ENCODE data around the gene SLC5A8.

Gene SLC5A8

DNA sequence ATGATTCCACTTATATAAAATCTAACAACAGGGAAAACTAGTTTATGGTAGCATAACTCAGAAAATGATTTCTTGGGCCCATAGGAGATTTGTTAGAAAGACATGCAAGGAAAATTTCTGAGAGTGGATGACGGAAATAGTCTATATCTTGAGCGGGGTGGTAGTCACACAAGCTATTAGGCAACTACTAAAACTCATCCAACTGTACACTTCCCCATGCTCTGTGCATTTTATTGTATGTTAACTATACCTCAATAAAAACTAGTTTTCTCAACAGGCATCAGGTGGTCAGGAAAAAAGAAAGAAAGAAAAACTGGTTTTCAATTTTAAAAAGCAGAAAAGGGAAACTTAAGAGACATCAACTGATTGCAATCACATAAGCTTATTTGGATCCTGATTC lies 9.9 kb downstream of the SLC5A8 start:
- Mint-ChIP-seq H3K4me1 (no peaks in the 10 kb centered on the region), H3K4me3 (no peak overlapping the region), H3K27ac (no peak overlapping the region), H3K27me3 (ENCODE audit: low read depth) (peaks cover 14% of the 10 kb centered on the region), H3K36me3 (ENCODE audit: low read depth) (no peaks in the 10 kb centered on the region), H3K9me3 (no peaks in the 10 kb centered on the region)
- TF ChIP-seq, protein P1, sequence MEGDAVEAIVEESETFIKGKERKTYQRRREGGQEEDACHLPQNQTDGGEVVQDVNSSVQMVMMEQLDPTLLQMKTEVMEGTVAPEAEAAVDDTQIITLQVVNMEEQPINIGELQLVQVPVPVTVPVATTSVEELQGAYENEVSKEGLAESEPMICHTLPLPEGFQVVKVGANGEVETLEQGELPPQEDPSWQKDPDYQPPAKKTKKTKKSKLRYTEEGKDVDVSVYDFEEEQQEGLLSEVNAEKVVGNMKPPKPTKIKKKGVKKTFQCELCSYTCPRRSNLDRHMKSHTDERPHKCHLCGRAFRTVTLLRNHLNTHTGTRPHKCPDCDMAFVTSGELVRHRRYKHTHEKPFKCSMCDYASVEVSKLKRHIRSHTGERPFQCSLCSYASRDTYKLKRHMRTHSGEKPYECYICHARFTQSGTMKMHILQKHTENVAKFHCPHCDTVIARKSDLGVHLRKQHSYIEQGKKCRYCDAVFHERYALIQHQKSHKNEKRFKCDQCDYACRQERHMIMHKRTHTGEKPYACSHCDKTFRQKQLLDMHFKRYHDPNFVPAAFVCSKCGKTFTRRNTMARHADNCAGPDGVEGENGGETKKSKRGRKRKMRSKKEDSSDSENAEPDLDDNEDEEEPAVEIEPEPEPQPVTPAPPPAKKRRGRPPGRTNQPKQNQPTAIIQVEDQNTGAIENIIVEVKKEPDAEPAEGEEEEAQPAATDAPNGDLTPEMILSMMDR (IDR thresholded peaks at IDR 0.05; ENCODE audit: unreplicated experiment in 3 of 3) = no peak

- Mint-ChIP-seq H3K27me3 (ENCODE audit: low read depth) (peaks cover 3% of the 10 kb centered on the region), H3K9me3 (no peaks in the 10 kb centered on the region), H3K4me3 (no peak overlapping the region), H3K4me1 (no peaks in the 10 kb centered on the region), H3K36me3 (ENCODE audit: low read depth) (no peaks in the 10 kb centered on the region), H3K27ac (no peak overlapping the region)
- TF ChIP-seq, protein P1 (IDR thresholded peaks at IDR 0.05; ENCODE audit: unreplicated experiment in 3 of 3) = no peak
Measured at GRCh38 chr12:101186291-101186690, 23.7 kb downstream of the SLC5A8 start.

DNA sequence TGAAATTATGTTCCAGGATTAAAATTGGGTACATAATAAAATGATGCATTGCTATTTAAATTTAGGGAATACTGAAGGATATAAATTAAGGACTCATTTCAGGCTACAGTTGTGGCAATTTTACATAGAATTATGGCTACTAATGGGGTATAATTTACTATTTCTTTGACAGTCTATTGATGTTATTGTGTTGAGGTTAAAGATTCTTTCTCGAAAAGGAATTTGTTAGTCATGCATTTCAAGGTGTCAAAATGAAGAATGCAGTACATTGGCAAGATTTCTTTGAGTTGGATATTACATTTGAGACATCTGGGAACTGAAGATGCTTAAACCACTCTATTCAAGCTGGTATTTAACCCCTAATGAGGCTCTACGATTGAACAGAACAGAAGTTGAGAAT lies 28.3 kb downstream of the SLC5A8 start:
- Mint-ChIP-seq H3K36me3 (ENCODE audit: low read depth) (no peaks in the 10 kb centered on the region), H3K4me3 (no peak overlapping the region), H3K27ac (no peak overlapping the region), H3K27me3 (ENCODE audit: low read depth) (no peaks in the 10 kb centered on the region), H3K9me3 (no peaks in the 10 kb centered on the region), H3K4me1 (no peaks in the 10 kb centered on the region)
- TF ChIP-seq, protein P1 (IDR thresholded peaks at IDR 0.05; ENCODE audit: unreplicated experiment in 3 of 3) = no peak

DNA sequence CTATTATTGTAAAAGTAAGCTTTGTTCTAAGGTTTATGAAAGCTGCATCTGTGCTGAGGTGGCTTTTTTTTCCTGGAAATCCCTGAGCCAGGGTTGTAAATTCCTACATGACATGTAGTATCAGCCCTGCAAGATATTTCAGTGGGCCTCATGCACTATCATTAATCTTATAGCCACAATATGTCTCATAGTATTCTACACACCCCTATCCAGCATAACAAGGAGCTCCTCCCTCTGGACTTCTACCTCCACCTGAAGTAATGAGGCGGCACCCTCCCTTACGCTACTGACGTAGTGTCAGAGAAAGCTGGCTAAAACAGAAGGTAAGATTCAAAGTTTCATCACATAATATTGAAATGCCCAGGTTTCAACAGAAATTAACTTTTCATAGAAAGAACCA lies 35.5 kb downstream of the SLC5A8 start:
- H3K4me3 Mint-ChIP-seq = no peak overlapping the region
- peaks cover 4% of the 10 kb centered on the region for H3K36me3 Mint-ChIP-seq (ENCODE audit: low read depth)
- no peak overlapping the region for H3K27ac Mint-ChIP-seq
- TF ChIP-seq, protein P1 (IDR thresholded peaks at IDR 0.05; ENCODE audit: unreplicated experiment in 3 of 3) = no peak
- H3K9me3 Mint-ChIP-seq = peaks cover 8% of the 10 kb centered on the region
- H3K4me1 Mint-ChIP-seq = no peaks in the 10 kb centered on the region
- no peaks in the 10 kb centered on the region for H3K27me3 Mint-ChIP-seq (ENCODE audit: low read depth)

DNA sequence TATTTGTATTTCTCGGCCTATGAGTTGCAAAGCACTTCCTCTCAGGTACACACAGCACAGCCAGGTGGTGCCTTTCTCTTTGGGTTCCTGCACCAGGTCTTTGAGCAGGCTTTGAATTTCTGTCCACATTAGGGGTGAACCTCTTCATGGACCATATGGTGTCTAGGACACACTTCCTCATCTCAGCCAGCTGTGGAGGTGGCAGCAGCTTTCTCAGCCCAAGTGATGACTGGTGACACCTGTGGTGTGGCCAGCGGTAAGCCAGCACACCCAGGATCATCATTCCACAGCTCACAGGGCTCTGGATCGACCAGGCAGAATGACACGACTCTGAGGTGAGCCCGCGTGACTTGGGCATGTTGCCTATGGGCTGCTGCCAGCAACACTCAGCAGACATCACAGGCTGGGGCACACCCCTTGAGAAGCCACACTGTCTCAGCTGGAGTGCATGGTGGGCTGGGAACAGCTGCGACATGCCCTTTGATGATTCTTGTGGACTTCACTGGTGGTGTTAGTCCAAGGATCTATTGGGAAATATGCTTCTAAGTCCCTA lies 36.8 kb downstream of the SLC5A8 start:
- TF ChIP-seq, protein P1 (IDR thresholded peaks at IDR 0.05; ENCODE audit: unreplicated experiment in 3 of 3) = no peak

DNA sequence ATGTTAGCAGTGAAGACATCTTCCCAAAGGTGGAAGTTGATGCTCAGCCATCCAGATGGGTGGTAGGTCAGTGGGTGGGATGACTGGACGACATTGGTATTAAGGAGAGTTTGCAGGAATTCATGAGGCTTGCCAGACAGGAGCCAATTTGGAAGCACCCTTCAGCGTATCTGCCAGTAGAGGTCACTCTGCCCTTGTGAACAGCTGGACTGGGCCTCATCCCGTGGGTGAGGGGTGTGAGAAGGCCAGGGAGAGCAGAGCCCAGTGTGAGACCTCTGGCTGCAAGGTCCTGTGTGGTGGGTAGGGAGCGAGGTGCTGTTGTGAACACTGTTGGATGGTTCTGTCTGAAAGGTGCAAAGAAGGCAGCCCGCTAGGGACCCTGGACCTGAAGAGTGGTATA lies 37.7 kb downstream of the SLC5A8 start:
- Mint-ChIP-seq H3K27ac (no peak overlapping the region), H3K4me1 (no peaks in the 10 kb centered on the region), H3K36me3 (ENCODE audit: low read depth) (peaks cover 4% of the 10 kb centered on the region), H3K4me3 (no peak overlapping the region), H3K27me3 (ENCODE audit: low read depth) (no peaks in the 10 kb centered on the region), H3K9me3 (peaks cover 8% of the 10 kb centered on the region)
- TF ChIP-seq, protein P1 (IDR thresholded peaks at IDR 0.05; ENCODE audit: unreplicated experiment in 3 of 3) = no peak

More for the DNA sequence above, 36.8 kb downstream of the SLC5A8 start:
- Mint-ChIP-seq H3K4me3 (no peak overlapping the region), H3K27ac (no peak overlapping the region), H3K27me3 (ENCODE audit: low read depth) (no peaks in the 10 kb centered on the region), H3K36me3 (ENCODE audit: low read depth) (peaks cover 4% of the 10 kb centered on the region), H3K9me3 (peaks cover 8% of the 10 kb centered on the region), H3K4me1 (no peaks in the 10 kb centered on the region)

All from nephron (organoid).